Amniotic stem cell (primary cell): ENCODE measurements around the gene ABCC8.

Experiments
- DNase-seq: peaks from one replicate; lab custom pipeline; 2025; lab: John Stamatoyannopoulos, UW

The ABCC8 gene

GRCh38 chr11:17352950-17353820 lies 123.5 kb downstream of the ABCC8 start:
- DNase-seq: peak; percentile 57

DNA sequence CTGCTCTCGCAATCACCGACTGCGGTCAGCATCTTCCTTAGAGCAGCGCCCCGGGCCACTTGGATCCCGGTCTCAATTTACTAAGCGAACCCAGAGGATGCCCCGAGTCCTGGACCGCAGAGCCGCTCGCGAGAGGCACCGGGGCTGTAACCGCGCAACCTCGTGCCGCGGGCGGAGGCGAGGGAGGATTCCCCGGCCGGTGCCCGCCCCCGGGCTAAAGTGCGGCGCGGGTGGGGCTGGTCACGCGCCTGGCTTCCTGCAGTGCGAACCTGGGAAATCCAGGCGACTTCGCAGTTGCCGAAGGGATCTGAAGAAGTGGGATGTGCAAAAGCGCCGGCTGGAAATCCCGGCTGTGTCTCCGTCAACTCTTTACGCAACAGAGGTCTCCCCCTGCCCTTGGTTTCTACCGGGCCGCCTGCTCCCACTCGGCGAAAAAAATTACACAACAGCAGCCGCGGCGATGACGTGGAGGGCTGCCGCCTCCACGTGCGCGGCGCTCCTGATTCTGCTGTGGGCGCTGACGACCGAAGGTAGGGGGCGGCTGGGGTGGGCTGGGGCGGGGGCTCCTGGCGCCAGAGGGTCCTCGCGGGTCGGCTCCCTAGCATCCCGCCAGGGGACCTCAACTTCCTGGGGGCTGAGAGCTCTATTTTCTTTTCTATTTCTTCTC lies 125.0 kb downstream of the ABCC8 start, which contains the start of gene NCR3LG1:
TSS of gene NCR3LG1 (plus strand) at position 291 of the 667 bp plus-strand sequence. CDS start at position 461, 170 bp downstream.
- peak; percentile 35 for DNase-seq

DNA sequence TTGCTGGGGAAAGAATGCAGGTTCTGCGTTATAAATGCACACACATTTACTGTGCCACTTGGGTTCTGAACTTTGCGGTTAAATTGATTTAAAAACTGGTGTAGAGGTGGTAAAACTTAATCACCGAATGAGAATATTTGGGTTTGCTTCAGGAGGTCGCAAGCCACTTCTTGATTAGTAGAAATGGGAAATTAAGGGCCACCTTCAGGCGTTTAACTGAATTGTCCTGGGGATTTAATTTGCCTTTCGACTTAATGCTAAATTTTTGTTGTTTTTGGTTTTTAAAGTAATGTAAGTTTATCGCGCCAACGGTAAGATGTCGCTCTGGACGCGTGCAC lies 125.5 kb downstream of the ABCC8 start:
- DNase-seq: no peak

DNA sequence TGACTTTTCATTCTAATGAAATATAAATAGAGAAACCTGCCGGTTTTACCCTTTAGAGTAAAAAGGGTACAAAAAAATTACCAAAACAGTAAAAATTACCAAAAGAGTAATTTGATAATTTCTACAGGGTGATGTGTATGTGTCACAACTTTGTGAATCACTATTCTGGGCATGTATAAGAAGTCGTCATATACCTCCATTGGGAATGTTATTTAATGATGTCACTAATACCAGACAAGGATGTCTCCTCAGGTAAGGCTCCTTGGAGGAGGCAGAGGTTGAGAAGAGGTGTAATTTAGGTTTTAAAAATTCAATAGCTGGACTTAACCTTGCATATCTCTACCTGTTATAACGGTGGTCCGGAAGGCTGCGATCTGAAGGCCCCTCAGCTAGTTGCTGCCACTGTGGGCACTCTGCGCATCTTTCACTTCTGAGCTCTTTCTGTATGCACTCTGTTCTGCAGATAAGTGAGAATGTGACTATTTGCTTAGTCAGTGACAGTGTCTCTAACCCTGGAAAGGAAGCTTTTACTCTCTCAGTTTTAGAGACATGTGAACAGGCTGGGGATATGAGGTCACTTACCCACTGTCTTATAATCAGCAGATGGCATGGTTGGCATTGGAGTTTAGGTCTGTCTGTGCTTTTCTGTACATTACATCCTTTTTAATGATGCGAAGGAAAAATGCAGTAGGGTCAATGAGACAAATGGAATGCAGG lies 126.0 kb downstream of the ABCC8 start:
- no peak for DNase-seq

DNA sequence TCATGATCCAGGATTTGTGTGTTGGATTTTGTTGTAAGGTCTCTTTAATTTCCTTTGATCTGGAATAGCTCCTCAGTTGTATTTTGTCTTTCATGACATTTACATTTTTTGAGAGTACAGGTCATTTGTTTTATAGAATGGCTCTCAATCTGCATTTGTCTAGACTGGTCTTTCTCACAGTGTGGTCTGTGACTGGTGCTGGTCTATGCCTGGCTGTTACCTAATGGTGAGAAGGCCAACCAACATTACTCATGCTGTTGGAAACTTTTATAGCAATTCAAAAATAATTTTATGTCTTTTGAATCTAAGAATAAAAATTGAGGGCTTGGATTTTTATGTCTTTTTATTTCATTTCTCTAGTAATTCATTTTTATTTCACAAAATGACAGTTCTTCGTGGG lies 129.0 kb downstream of the ABCC8 start:
- no peak for DNase-seq

GRCh38 chr11:17343907-17344306 lies 132.7 kb downstream of the ABCC8 start:
- peak; percentile 82 for DNase-seq

GRCh38 chr11:17343257-17343656 lies 133.4 kb downstream of the ABCC8 start:
- DNase-seq: no peak
